AG04449 (cell line): ENCODE results near the gene SLC22A14.
"Not testable (repeated sequence)": the region's sequence is repeated elsewhere in the genome, so short reads cannot be mapped to it uniquely, and the experiment has no call there.

Experiments
- CTCF ChIA-PET: fragments of 350-600 bp; formaldehyde crosslinking; extraction: SDS; loops from one replicate; lab custom pipeline; 2021; ENCODE audit warnings: antibody characterized with exemption; lab: Yijun Ruan, JAX
- POLR2A ChIA-PET: fragments of 400-600, 350-600 bp; formaldehyde crosslinking; extraction: SDS; loops from one replicate; lab custom pipeline; 2020; ENCODE audit warnings: antibody characterized with exemption, inconsistent platforms; lab: Yijun Ruan, JAX
- DNase-seq: peaks from one replicate; pipeline ENCODE4 v3.0.0-alpha.2; 2010; ENCODE audit warnings: low read depth, low spot score
- H3K4me3 ChIP-seq: 2 replicates; pipeline ENCODE4 v1.5.1; 2011; ENCODE audit warnings: low read depth, mild to moderate bottlenecking, control low read depth, low read length
- CTCF ChIP-seq: IDR thresholded peaks from one replicate; pipeline ENCODE4 v1.5.1; 2011; ENCODE audit warnings: mild to moderate bottlenecking, moderate library complexity, low read length, control low read depth, inconsistent platforms; ENCODE audit not compliant: insufficient read depth; ENCODE audit errors: missing control alignments

Gene SLC22A14

GRCh38 chr3:38281895-38282686, at the start of gene SLC22A14:
TSS of gene SLC22A14 (plus strand) at chr3:38282294. CDS start at chr3:38306027, 23,733 bp downstream.
- POLR2A ChIA-PET = no interaction called here
- DNase-seq = no peak
- CTCF ChIA-PET = interaction anchor here (1.1 kb wide), 1 partner anchor 25 kb away, joined by 3 read pairs; no protein-coding TSS in a partner anchor
- TF ChIP-seq CTCF = no peak
- no peak within 1 kb of the TSS for H3K4me3 ChIP-seq

DNA sequence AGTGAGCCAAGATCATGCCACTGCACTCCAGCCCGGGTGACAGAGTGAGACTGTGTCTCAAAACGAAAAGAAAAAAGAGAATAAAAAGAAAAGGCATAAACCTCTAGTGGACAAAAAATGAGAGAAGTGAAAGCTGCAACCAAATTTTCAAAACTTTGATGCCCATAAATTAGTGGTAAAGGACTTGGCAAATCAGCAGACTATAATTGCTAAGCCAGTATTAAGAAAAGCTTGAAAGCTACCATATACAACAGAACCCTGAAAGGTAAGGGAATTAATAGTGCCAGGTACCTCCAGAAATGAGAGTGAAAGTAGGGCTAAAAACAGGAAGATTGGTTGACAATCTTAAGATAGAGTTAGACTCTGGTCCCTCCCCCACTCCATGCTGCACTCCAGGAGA, 49.4 kb upstream of the SLC22A14 start:
- ChIA-PET CTCF (interaction anchor here (1.4 kb wide), 1 partner anchor 15 kb away, joined by 4 read pairs; no protein-coding TSS in a partner anchor), POLR2A (no interaction called here)

DNA sequence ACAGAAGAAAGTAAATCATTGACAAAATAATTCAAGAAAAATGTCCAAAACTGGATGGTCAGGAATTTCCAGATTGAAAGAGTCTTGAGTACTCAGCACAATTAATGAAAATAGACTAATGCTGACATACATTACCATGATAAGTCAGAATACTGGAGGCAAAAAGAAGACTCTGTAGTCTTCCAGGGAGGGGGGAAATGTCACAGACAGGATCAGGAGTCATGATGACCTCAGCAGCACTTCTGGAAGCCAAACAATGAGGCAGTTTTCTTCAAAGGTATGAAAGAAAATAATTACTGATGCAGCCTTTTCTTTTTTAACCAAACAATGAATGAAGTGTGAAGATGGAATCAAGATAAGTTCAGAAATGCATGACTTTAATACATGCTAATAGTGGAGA, 46.6 kb upstream of the SLC22A14 start:
- POLR2A ChIA-PET = interaction anchor here (1.3 kb wide), 1 partner anchor 98 kb away, joined by 5 read pairs; the partner anchor contains the start of gene ACAA1
- no peak for TF ChIP-seq CTCF
- DNase-seq = no peak
- no peak overlapping the region for H3K4me3 ChIP-seq
- CTCF ChIA-PET = no interaction called here

More for the DNA sequence above, 49.4 kb upstream of the SLC22A14 start:
- no peak for TF ChIP-seq CTCF
- DNase-seq = no peak
- no peak overlapping the region for H3K4me3 ChIP-seq

GRCh38 chr3:38238416-38239008, 43.6 kb upstream of the SLC22A14 start:
- no peak overlapping the region for H3K4me3 ChIP-seq
- no peak for TF ChIP-seq CTCF
- ChIA-PET POLR2A (no interaction called here), CTCF (interaction anchor here (0.6 to 0.9 kb wide), 2 partner anchors 16 to 108 kb away, joined by 3 read pairs; no protein-coding TSS in a partner anchor)
- DNase-seq = no peak

GRCh38 chr3:38242812-38243211, 39.3 kb upstream of the SLC22A14 start:
- CTCF ChIA-PET, POLR2A ChIA-PET, DNase-seq, H3K4me3 ChIP-seq: not testable (repeated sequence)

DNA sequence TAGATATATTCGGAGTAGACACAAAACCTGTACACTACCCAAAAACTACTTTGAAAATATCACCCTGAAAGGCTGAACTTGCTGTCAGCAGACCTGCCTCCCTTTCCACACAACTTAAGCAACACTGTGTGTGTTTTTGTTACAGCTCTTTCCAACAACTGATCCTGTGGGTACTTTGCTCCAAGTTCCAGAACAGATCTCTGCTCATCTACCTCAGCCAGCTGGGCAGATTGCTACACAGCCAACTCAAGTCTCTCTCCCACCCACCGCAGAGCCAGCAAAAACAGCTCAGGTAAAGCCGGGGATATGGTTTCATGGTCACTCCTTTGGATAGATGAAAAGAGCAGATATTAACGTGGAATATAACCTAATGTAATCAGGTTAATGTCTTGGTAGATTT, 36.2 kb upstream of the SLC22A14 start:
- POLR2A ChIA-PET = no interaction called here
- H3K4me3 ChIP-seq = no peak overlapping the region
- CTCF ChIA-PET = interaction anchor here (1.6 to 2.3 kb wide), 3 partner anchors 90 to 132 kb away, joined by 4 to 8 read pairs (median 5); partner anchors contain the start of gene ACAA1
- DNase-seq = no peak
- TF ChIP-seq CTCF = no peak
